ENCODE results near the gene CCDC180. TPM values are rescaled to one million over a fixed set of nuclear protein-coding genes. Genes with fewer than 3 reads are reported as not detected.

The CCDC180 gene
- total and polyA plus RNA-seq, 2 experiments from 2014 or later = 0.57 to 0.83 TPM

DNA sequence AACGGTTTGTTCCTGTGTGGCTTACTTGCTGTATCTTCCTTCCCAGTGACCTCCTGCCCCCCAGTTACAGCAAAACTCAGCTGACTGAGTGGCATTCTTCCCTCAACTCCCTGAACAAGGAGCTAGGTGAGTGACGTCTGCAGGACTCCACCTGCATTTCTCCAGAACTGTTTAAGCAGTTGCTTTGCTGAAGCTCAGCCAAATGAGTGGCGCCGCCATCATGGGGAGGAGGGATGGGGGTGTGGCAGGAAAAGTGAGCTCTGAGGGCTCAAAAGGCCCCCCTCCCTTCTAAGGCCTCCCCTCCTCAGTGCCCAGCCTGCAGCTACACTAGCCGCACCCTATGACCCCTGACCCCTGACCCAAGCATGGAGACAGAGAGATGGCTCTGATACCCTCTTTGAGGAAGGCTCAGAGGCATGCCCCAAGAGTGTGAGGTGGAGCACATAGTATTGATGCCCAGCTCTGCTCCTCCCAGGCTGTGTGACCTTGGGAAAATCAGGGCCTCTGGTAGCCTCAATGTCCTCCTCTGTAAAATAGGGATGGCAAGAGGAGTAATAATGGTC is 12.7 kb downstream of the CCDC180 start:
- H3K4me3 ChIP-seq = no peak overlapping the region
- H3K36me3 ChIP-seq (replicated peaks; ENCODE audit: insufficient read depth, low read depth) = no peaks in the 10 kb centered on the region
- no peaks in the 10 kb centered on the region for H3K79me2 ChIP-seq
- H4K20me1 ChIP-seq (ENCODE audit: insufficient read depth, poor library complexity, severe bottlenecking) = no peaks in the 10 kb centered on the region
- no peak overlapping the region for H3K4me2 ChIP-seq
- no peaks in the 10 kb centered on the region for H3K27me3 ChIP-seq
- TF ChIP-seq EZH2 (IDR thresholded peaks at IDR 0.05; ENCODE audit: borderline replicate concordance) (no peak), EZH2phosphoT487 (IDR thresholded peaks at IDR 0.05; ENCODE audit: low read depth, severe bottlenecking, unreplicated experiment) (no peak)
- no peak for DNase-seq (ENCODE audit: low spot score)
- no peak overlapping the region for H3K27ac ChIP-seq
- no peaks in the 10 kb centered on the region for H3K9me2 ChIP-seq (replicated peaks; ENCODE audit: insufficient read depth)
- H2AFZ ChIP-seq = no peak overlapping the region
- H3K4me1 ChIP-seq (ENCODE audit: insufficient read depth) = no peaks in the 10 kb centered on the region
- no peaks in the 10 kb centered on the region for H3K9me3 ChIP-seq (ENCODE audit: low read depth)
- WGBS (ENCODE audit: low lambda C conversion rate, missing lambda C conversion rate) = 89% methylated on average over 5 of the region's 5 CpGs

DNA sequence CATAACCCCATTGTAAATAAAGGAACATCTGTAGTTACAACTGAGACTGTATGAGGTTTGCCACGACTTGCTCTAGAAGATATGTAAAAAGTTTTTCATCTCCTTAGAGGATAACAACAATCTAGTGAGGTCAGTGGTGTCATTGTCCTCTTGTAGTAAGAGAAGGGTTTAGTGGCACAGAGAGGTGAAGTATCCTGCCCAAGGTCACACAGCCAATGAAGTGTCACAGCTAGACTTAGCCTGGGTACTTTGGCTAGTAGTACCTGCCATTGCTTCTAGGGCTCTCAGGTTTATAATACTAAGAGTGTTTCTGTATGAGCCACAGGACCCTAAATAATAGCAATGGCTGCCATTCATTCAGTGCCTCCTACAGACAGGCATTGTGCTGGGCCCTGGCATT is 13.8 kb downstream of the CCDC180 start:
- TF ChIP-seq EZH2 (IDR thresholded peaks at IDR 0.05; ENCODE audit: borderline replicate concordance) (no peak), EZH2phosphoT487 (IDR thresholded peaks at IDR 0.05; ENCODE audit: low read depth, severe bottlenecking, unreplicated experiment) (no peak)
- TF ChIP-seq, protein P1, sequence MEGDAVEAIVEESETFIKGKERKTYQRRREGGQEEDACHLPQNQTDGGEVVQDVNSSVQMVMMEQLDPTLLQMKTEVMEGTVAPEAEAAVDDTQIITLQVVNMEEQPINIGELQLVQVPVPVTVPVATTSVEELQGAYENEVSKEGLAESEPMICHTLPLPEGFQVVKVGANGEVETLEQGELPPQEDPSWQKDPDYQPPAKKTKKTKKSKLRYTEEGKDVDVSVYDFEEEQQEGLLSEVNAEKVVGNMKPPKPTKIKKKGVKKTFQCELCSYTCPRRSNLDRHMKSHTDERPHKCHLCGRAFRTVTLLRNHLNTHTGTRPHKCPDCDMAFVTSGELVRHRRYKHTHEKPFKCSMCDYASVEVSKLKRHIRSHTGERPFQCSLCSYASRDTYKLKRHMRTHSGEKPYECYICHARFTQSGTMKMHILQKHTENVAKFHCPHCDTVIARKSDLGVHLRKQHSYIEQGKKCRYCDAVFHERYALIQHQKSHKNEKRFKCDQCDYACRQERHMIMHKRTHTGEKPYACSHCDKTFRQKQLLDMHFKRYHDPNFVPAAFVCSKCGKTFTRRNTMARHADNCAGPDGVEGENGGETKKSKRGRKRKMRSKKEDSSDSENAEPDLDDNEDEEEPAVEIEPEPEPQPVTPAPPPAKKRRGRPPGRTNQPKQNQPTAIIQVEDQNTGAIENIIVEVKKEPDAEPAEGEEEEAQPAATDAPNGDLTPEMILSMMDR (IDR thresholded peaks at IDR 0.05; ENCODE audit: poor library complexity) = no peak
- H3K9me3 ChIP-seq (ENCODE audit: low read depth) = no peaks in the 10 kb centered on the region
- H2AFZ ChIP-seq = no peak overlapping the region
- no peak for DNase-seq (ENCODE audit: low spot score)
- no peaks in the 10 kb centered on the region for H3K4me1 ChIP-seq (ENCODE audit: insufficient read depth)
- H3K27ac ChIP-seq = no peak overlapping the region
- 87% methylated on average over 1 of the region's 1 CpG for WGBS (ENCODE audit: low lambda C conversion rate, missing lambda C conversion rate)
- no peak overlapping the region for H3K4me3 ChIP-seq
- H3K36me3 ChIP-seq (replicated peaks; ENCODE audit: insufficient read depth, low read depth) = no peaks in the 10 kb centered on the region
- no peaks in the 10 kb centered on the region for H3K79me2 ChIP-seq
- H4K20me1 ChIP-seq (ENCODE audit: insufficient read depth, poor library complexity, severe bottlenecking) = no peaks in the 10 kb centered on the region
- no peak overlapping the region for H3K4me2 ChIP-seq
- H3K27me3 ChIP-seq = no peaks in the 10 kb centered on the region
- H3K9me2 ChIP-seq (replicated peaks; ENCODE audit: insufficient read depth) = no peaks in the 10 kb centered on the region

DNA sequence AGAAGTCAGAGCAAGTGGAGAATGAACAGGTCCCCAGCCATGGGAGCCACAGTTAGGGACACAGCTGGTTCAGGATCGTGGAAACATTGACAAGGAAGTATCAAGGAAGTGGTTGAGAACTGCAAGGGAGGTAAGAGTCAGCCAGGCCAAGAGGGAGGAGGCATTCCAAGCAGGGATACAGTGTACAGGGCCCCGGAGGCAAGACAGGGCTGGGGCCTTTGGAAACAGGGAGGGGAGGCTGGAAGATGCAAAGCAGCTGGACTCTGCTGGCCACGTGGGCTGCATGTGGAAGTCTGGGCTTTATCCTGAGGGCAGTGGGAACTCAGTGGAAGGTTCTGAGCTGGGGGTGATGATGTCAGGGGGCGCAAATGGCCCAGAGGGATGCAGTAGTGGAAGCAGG is 14.2 kb downstream of the CCDC180 start:
- TF ChIP-seq EZH2 (IDR thresholded peaks at IDR 0.05; ENCODE audit: borderline replicate concordance) (no peak), EZH2phosphoT487 (IDR thresholded peaks at IDR 0.05; ENCODE audit: low read depth, severe bottlenecking, unreplicated experiment) (no peak)
- TF ChIP-seq, protein P1 (IDR thresholded peaks at IDR 0.05; ENCODE audit: poor library complexity) = no peak
- Histone ChIP-seq H3K9me2 (replicated peaks; ENCODE audit: insufficient read depth) (no peaks in the 10 kb centered on the region), H3K27me3 (no peaks in the 10 kb centered on the region), H3K4me2 (no peak overlapping the region), H3K4me1 (ENCODE audit: insufficient read depth) (no peaks in the 10 kb centered on the region), H3K9me3 (ENCODE audit: low read depth) (no peaks in the 10 kb centered on the region), H3K79me2 (no peaks in the 10 kb centered on the region), H3K36me3 (replicated peaks; ENCODE audit: insufficient read depth, low read depth) (no peaks in the 10 kb centered on the region), H3K27ac (no peak overlapping the region), H2AFZ (no peak overlapping the region), H3K4me3 (no peak overlapping the region), H4K20me1 (ENCODE audit: insufficient read depth, poor library complexity, severe bottlenecking) (no peaks in the 10 kb centered on the region)
- no peak for DNase-seq (ENCODE audit: low spot score)
- WGBS (ENCODE audit: low lambda C conversion rate, missing lambda C conversion rate) = 74% methylated on average over 4 of the region's 4 CpGs

DNA sequence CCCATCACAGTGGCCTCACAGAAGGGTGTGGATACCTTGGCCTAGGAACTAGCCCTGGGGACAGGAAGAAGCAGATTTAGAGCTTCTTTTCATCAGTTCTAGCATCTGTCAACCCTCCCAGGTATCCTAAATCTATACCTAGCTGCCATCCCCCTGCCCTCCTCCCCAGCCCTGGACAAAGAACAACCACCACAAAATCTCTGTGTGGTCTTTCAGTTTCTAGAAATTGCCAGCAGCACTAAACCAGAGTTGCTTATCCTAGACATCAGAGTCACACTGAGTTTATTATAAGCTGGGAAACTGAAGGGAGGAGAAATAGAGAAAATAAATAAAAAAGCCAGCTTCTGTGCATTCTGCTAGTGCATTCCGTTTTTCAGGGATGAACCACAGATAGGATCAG is 14.6 kb downstream of the CCDC180 start:
- no peaks in the 10 kb centered on the region for H3K79me2 ChIP-seq
- H3K27ac ChIP-seq = no peak overlapping the region
- H3K9me2 ChIP-seq (replicated peaks; ENCODE audit: insufficient read depth) = no peaks in the 10 kb centered on the region
- no peaks in the 10 kb centered on the region for H3K4me1 ChIP-seq (ENCODE audit: insufficient read depth)
- no peaks in the 10 kb centered on the region for H4K20me1 ChIP-seq (ENCODE audit: insufficient read depth, poor library complexity, severe bottlenecking)
- H2AFZ ChIP-seq = no peak overlapping the region
- H3K4me3 ChIP-seq = no peak overlapping the region
- no peaks in the 10 kb centered on the region for H3K27me3 ChIP-seq
- H3K36me3 ChIP-seq (replicated peaks; ENCODE audit: insufficient read depth, low read depth) = no peaks in the 10 kb centered on the region
- 53% methylated on average over 1 of the region's 1 CpG for WGBS (ENCODE audit: low lambda C conversion rate, missing lambda C conversion rate)
- no peak for DNase-seq (ENCODE audit: low spot score)
- H3K4me2 ChIP-seq = no peak overlapping the region
- TF ChIP-seq EZH2phosphoT487 (IDR thresholded peaks at IDR 0.05; ENCODE audit: low read depth, severe bottlenecking, unreplicated experiment) (no peak), EZH2 (IDR thresholded peaks at IDR 0.05; ENCODE audit: borderline replicate concordance) (no peak)
- TF ChIP-seq, protein P1 (IDR thresholded peaks at IDR 0.05; ENCODE audit: poor library complexity) = no peak
- no peaks in the 10 kb centered on the region for H3K9me3 ChIP-seq (ENCODE audit: low read depth)

Data from hepatocyte (in vitro differentiated cells).